ENCODE measurements around the gene FZD10. TPM values are rescaled to one million over a fixed set of nuclear protein-coding genes. Genes with fewer than 3 reads are reported as not detected.

Gene FZD10
- total and polyA plus RNA-seq, 3 donors from 2014 or later = 0.62 to 0.90 (median 0.79) TPM

- H3K27me3 ChIP-seq = no peaks in the 10 kb centered on the region
- 15 to 17% methylated on average over 7 of the region's 7 CpGs for WGBS, 2 donors
- H3K36me3 ChIP-seq (ENCODE audit: low read depth, missing control alignments) = no peaks in the 10 kb centered on the region
- peak overlapping the region in 1 of 2 donors; percentile 55 for H3K4me3 ChIP-seq
- no peaks in the 10 kb centered on the region for H3K4me1 ChIP-seq
- DNase-seq = no peak
- no peak overlapping the region for H3K27ac ChIP-seq
- intact Hi-C loops (cut with DNase I; ENCODE audit: low total_unique reads) = no loop called here
- TF ChIP-seq POLR2A (IDR thresholded peaks at IDR 0.05) = no peak
- no peak for TF ChIP-seq CTCF (IDR thresholded peaks at IDR 0.05)
- H3K9me3 ChIP-seq = no peaks in the 10 kb centered on the region
These were observed 2.0 kb upstream of the FZD10 start for GRCh38 chr12:130160306-130160705.

GRCh38 chr12:130160711-130161231, 1.5 kb upstream of the FZD10 start:
- 0 to 3% methylated on average over 2 to 26 of the region's 44 CpGs for WGBS, 2 donors
- no peaks in the 10 kb centered on the region for H3K4me1 ChIP-seq
- H3K36me3 ChIP-seq (ENCODE audit: low read depth, missing control alignments) = no peaks in the 10 kb centered on the region
- peak overlapping the region in 1 of 2 donors; percentile 24 for H3K27ac ChIP-seq
- no peak for DNase-seq
- H3K27me3 ChIP-seq = no peaks in the 10 kb centered on the region
- H3K9me3 ChIP-seq = no peaks in the 10 kb centered on the region
- intact Hi-C loops (cut with DNase I; ENCODE audit: low total_unique reads) = no loop called here
- peak overlapping the region; percentile 16 to 55 for H3K4me3 ChIP-seq
- TF ChIP-seq POLR2A (IDR thresholded peaks at IDR 0.05) (no peak), CTCF (IDR thresholded peaks at IDR 0.05) (no peak)

GRCh38 chr12:130161261-130162243, 712 bp upstream of the FZD10 start:
- no peak overlapping the region for H3K27ac ChIP-seq
- H3K27me3 ChIP-seq = no peaks in the 10 kb centered on the region
- 0 to 1% methylated on average over 13 to 73 of the region's 87 CpGs for WGBS, 2 donors
- H3K4me1 ChIP-seq = no peaks in the 10 kb centered on the region
- intact Hi-C loops (cut with DNase I; ENCODE audit: low total_unique reads) = no loop called here
- no peaks in the 10 kb centered on the region for H3K36me3 ChIP-seq (ENCODE audit: low read depth, missing control alignments)
- H3K9me3 ChIP-seq = no peaks in the 10 kb centered on the region
- peak overlapping the region; percentile 16 to 55 for H3K4me3 ChIP-seq
- TF ChIP-seq CTCF (IDR thresholded peaks at IDR 0.05) = no peak
- no peak for TF ChIP-seq POLR2A (IDR thresholded peaks at IDR 0.05)
- peak; percentile 49 for DNase-seq

- no peak for DNase-seq
- intact Hi-C loops (cut with DNase I; ENCODE audit: low total_unique reads) = no loop called here
These were observed 639 bp downstream of the FZD10 start for GRCh38 chr12:130162745-130163460.

More at GRCh38 chr12:130162745-130163460, 639 bp downstream of the FZD10 start:
- Histone ChIP-seq H3K36me3 (ENCODE audit: low read depth, missing control alignments) (no peaks in the 10 kb centered on the region), H3K27me3 (no peaks in the 10 kb centered on the region), H3K4me1 (no peaks in the 10 kb centered on the region), H3K27ac (no peak overlapping the region), H3K4me3 (peak overlapping the region; percentile 16 to 36), H3K9me3 (no peaks in the 10 kb centered on the region)
- TF ChIP-seq POLR2A (IDR thresholded peaks at IDR 0.05) = no peak
- TF ChIP-seq CTCF (IDR thresholded peaks at IDR 0.05) = no peak
- 2% methylated on average over 25 to 71 of the region's 78 CpGs for WGBS, 2 donors

Measured in testis (tissue), 3 donors.